Hair follicle dermal papilla cell (primary cell): Measurements from ENCODE around the gene TAAR1. TPM values are rescaled to one million over a fixed set of nuclear protein-coding genes. Genes with fewer than 3 reads are reported as not detected.

Source experiments
- total RNA-seq: library from RNA; depleted of rRNA; stranded (reverse); fragments of >200 nt; gene quantifications from 2 replicates; pipeline ENCODE4 v1.2.3, GENCODE V29; 2012

TAAR1 gene, protein sequence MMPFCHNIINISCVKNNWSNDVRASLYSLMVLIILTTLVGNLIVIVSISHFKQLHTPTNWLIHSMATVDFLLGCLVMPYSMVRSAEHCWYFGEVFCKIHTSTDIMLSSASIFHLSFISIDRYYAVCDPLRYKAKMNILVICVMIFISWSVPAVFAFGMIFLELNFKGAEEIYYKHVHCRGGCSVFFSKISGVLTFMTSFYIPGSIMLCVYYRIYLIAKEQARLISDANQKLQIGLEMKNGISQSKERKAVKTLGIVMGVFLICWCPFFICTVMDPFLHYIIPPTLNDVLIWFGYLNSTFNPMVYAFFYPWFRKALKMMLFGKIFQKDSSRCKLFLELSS
- 0.16 TPM in 1 of 2 replicates, not detected in the other for total RNA-seq

DNA sequence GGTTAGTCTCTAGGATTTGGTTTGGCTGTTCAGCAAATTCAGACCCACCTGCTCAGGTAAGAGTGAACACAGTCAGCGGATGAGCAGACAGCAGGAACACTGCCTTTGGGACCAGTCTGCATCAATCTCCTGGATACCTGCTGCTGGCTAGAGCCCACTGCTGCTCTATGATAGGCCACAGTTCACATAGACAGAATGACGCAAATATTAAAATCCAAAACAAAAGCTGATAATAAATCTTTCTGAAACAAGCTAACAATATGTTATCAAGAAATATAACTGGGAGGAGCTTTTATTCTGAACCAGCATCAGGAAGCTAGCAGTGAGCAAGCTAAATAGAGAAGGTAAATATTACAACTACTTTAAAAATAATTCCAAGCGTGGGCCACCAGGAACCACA, at the start of gene TAAR1:
TSS of gene TAAR1 (minus strand) at position 101 of the 400 bp plus-strand sequence. CDS start 13,179 bp downstream, outside the sequence.

DNA sequence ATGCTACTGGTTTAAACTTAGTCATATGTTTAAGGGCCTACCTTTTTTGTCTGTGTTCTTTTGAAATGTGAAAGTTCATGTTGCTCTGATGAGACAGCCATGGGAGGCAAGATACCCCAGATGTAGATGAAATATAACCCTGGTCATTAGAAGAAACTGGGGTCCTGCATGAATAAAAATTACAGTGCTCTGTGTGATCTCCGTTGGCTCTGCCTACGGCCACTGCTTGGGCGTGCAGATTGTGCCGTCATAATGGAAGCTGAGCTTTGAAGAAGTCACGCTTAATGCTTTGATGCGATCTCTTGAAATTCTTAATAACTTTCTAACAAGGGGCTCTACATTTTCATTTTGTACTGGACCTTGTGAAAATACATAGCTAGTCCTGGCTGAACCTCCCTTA, 34.8 kb downstream of the TAAR1 start, which contains the start of gene TAAR2:
TSS of gene TAAR2 (minus strand) at position 101 of the 400 bp plus-strand sequence. CDS start at position 101, 0 bp downstream.

Other genes starting within 250 kb of the TAAR1 start
- gene STX7, start 146.1 kb downstream of the TAAR1 start, total RNA-seq, result 47.5 and 59.5 TPM in 2 replicates
- gene TAAR9, start 120.9 kb downstream of the TAAR1 start, total RNA-seq, result not detected in 2 replicates
- gene TAAR8, start 106.5 kb downstream of the TAAR1 start, total RNA-seq, result not detected in 2 replicates
- gene TAAR6, start 88.9 kb downstream of the TAAR1 start, total RNA-seq, result not detected in 2 replicates
- not detected in 2 replicates for gene TAAR5, start 69.4 kb downstream of the TAAR1 start, total RNA-seq
- not detected in 2 replicates for gene TAAR2, start 34.9 kb downstream of the TAAR1 start, total RNA-seq
- gene VNN1, start 54.9 kb upstream of the TAAR1 start, total RNA-seq, result 0.49 TPM in 1 of 2 replicates, not detected in the other
- gene VNN2, start 98.7 kb upstream of the TAAR1 start, total RNA-seq, result 0.16 TPM in 1 of 2 replicates, not detected in the other
- 5.8 and 9.4 TPM in 2 replicates for gene SLC18B1, start 139.5 kb upstream of the TAAR1 start, total RNA-seq
- gene RPS12, start 155.4 kb upstream of the TAAR1 start, total RNA-seq, result 584 and 645 TPM in 2 replicates